ENCODE measurements around the gene RHOH. TPM values are rescaled to one million over a fixed set of nuclear protein-coding genes. Genes with fewer than 3 reads are reported as not detected.
"Not testable (repeated sequence)": the region's sequence is repeated elsewhere in the genome, so short reads cannot be mapped to it uniquely, and the experiment has no call there.

The RHOH gene
- total RNA-seq, 2 donors from 2014 or later: 0.47 to 1.2 TPM

DNA sequence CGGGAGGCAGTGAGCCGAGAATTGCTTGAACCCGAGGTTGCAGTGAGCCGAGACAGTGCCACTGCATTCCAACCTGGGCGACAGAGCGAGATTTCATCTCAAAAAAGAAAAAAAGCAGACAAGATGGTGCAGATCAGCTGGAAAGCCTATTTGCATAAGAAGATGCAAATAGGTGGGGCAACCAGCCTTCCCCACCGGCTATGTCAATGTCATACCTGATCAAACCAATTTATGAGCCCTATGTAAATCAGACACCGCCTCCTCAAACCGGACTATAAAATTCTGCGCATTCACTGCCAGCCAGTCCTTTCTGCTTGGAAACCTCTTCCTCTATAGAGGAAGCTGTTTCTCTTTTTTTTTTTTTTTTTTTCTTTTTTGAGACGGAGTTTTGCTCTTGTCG lies 73.8 kb downstream of the RHOH start:
- no peaks in the 10 kb centered on the region for H3K27me3 ChIP-seq

GRCh38 chr4:40275065-40275730 lies 78.4 kb downstream of the RHOH start:
- Histone ChIP-seq H3K27ac (no peak overlapping the region), H3K36me3 (no peaks in the 10 kb centered on the region), H3K4me1 (no peaks in the 10 kb centered on the region), H3K27me3 (no peaks in the 10 kb centered on the region), H3K4me3 (no peak overlapping the region), H3K9me3 (no peaks in the 10 kb centered on the region)
- TF ChIP-seq, protein P1, sequence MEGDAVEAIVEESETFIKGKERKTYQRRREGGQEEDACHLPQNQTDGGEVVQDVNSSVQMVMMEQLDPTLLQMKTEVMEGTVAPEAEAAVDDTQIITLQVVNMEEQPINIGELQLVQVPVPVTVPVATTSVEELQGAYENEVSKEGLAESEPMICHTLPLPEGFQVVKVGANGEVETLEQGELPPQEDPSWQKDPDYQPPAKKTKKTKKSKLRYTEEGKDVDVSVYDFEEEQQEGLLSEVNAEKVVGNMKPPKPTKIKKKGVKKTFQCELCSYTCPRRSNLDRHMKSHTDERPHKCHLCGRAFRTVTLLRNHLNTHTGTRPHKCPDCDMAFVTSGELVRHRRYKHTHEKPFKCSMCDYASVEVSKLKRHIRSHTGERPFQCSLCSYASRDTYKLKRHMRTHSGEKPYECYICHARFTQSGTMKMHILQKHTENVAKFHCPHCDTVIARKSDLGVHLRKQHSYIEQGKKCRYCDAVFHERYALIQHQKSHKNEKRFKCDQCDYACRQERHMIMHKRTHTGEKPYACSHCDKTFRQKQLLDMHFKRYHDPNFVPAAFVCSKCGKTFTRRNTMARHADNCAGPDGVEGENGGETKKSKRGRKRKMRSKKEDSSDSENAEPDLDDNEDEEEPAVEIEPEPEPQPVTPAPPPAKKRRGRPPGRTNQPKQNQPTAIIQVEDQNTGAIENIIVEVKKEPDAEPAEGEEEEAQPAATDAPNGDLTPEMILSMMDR (IDR thresholded peaks at IDR 0.05): no peak
- DNase-seq (ENCODE audit: low spot score): no peak

More for the DNA sequence above, 73.8 kb downstream of the RHOH start:
- no peak overlapping the region for H3K4me3 ChIP-seq
- TF ChIP-seq, protein P1 (IDR thresholded peaks at IDR 0.05): no peak
- no peak for DNase-seq (ENCODE audit: low spot score)
- no peaks in the 10 kb centered on the region for H3K36me3 ChIP-seq
- no peak overlapping the region for H3K27ac ChIP-seq
- H3K4me1 ChIP-seq: no peaks in the 10 kb centered on the region
- H3K9me3 ChIP-seq: no peaks in the 10 kb centered on the region

GRCh38 chr4:40276546-40276945 lies 79.7 kb downstream of the RHOH start:
- no peaks in the 10 kb centered on the region for H3K36me3 ChIP-seq
- no peaks in the 10 kb centered on the region for H3K4me1 ChIP-seq
- DNase-seq (ENCODE audit: low spot score): no peak
- no peak overlapping the region for H3K27ac ChIP-seq
- no peaks in the 10 kb centered on the region for H3K27me3 ChIP-seq
- no peaks in the 10 kb centered on the region for H3K9me3 ChIP-seq
- no peak overlapping the region for H3K4me3 ChIP-seq
- TF ChIP-seq, protein P1 (IDR thresholded peaks at IDR 0.05): no peak

- Histone ChIP-seq H3K27ac (no peak overlapping the region), H3K9me3 (no peaks in the 10 kb centered on the region), H3K4me3 (no peak overlapping the region), H3K4me1 (no peaks in the 10 kb centered on the region), H3K36me3 (no peaks in the 10 kb centered on the region), H3K27me3 (no peaks in the 10 kb centered on the region)
- TF ChIP-seq, protein P1 (IDR thresholded peaks at IDR 0.05): no peak
- DNase-seq (ENCODE audit: low spot score): no peak
Observed at GRCh38 chr4:40280586-40280985, 83.8 kb downstream of the RHOH start.

DNA sequence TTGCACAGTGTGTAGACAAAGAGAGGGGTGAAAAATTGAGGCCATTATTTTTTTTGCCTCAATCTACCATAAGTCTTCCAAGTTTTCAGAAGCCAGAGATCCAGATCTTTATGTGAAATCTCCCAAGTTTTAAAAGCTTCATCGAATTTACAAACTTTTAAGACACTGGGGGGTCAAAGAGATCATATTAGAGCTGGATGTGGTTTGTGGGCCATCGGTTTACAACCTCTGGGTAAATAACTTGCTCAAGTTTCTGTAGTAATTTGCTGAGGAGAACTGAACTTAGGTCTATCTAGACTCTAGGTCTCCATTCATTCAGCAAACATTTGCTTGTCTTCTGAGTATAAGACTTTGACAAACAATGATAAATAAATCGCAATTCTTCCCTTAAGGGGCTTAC lies 84.3 kb downstream of the RHOH start:
- Histone ChIP-seq H3K9me3 (no peaks in the 10 kb centered on the region), H3K4me3 (no peak overlapping the region), H3K4me1 (no peaks in the 10 kb centered on the region), H3K27ac (no peak overlapping the region), H3K36me3 (no peaks in the 10 kb centered on the region), H3K27me3 (no peaks in the 10 kb centered on the region)
- DNase-seq (ENCODE audit: low spot score): no peak
- TF ChIP-seq, protein P1 (IDR thresholded peaks at IDR 0.05): no peak

- no peak overlapping the region for H3K4me3 ChIP-seq
- H3K9me3 ChIP-seq: no peaks in the 10 kb centered on the region
- H3K36me3 ChIP-seq: no peaks in the 10 kb centered on the region
- H3K4me1 ChIP-seq: no peaks in the 10 kb centered on the region
- no peaks in the 10 kb centered on the region for H3K27me3 ChIP-seq
- no peak for DNase-seq (ENCODE audit: low spot score)
- no peak overlapping the region for H3K27ac ChIP-seq
- TF ChIP-seq, protein P1 (IDR thresholded peaks at IDR 0.05): no peak
Observed at GRCh38 chr4:40281913-40282312, 85.1 kb downstream of the RHOH start.

- H3K27ac ChIP-seq; H3K4me1 ChIP-seq; H3K27me3 ChIP-seq; H3K36me3 ChIP-seq; H3K4me3 ChIP-seq; H3K9me3 ChIP-seq; DNase-seq (ENCODE audit: low spot score): not testable (repeated sequence)
Observed at GRCh38 chr4:40282857-40283256, 86.0 kb downstream of the RHOH start.
